HUES64 (cell line): Measurements from ENCODE around the gene PPT2.

Experiments
- H3K27ac ChIP-seq: 2 replicates; pipeline ENCODE4 v1.7.0; 2013; ENCODE audit warnings: low read depth, low read length, inconsistent platforms
- H3K27me3 ChIP-seq: 2 replicates; pipeline ENCODE4 v1.6.1; 2013; ENCODE audit warnings: mild to moderate bottlenecking, low read length; ENCODE audit not compliant: insufficient read depth
- H3K36me3 ChIP-seq: 2 replicates; pipeline ENCODE4 v1.6.1; 2013; ENCODE audit warnings: mild to moderate bottlenecking, low read length; ENCODE audit not compliant: insufficient read depth
- H3K4me1 ChIP-seq: 2 replicates; pipeline ENCODE4 v1.6.1; 2013; ENCODE audit warnings: mild to moderate bottlenecking, low read length, moderate library complexity; ENCODE audit not compliant: insufficient read depth
- H3K4me3 ChIP-seq: 2 replicates; pipeline ENCODE4 v1.5.1; 2013; ENCODE audit warnings: mild to moderate bottlenecking, low read length, moderate library complexity
- H3K9ac ChIP-seq: 2 replicates; pipeline ENCODE4 v1.6.1; 2013; ENCODE audit warnings: mild to moderate bottlenecking, low read depth, low read length
- H3K9me3 ChIP-seq: 2 replicates; pipeline ENCODE4 v1.6.1; 2013; ENCODE audit warnings: low read depth, low read length; ENCODE audit not compliant: insufficient read depth
- WGBS: fragments of 150-250, 120-280 bp; methylation state at CpG from one replicate; pipeline ENCODE4 v1.1.7; 2013; ENCODE audit warnings: missing lambda C conversion rate; 5-methylcytosine and 5-hydroxymethylcytosine counted together

The PPT2 gene

DNA sequence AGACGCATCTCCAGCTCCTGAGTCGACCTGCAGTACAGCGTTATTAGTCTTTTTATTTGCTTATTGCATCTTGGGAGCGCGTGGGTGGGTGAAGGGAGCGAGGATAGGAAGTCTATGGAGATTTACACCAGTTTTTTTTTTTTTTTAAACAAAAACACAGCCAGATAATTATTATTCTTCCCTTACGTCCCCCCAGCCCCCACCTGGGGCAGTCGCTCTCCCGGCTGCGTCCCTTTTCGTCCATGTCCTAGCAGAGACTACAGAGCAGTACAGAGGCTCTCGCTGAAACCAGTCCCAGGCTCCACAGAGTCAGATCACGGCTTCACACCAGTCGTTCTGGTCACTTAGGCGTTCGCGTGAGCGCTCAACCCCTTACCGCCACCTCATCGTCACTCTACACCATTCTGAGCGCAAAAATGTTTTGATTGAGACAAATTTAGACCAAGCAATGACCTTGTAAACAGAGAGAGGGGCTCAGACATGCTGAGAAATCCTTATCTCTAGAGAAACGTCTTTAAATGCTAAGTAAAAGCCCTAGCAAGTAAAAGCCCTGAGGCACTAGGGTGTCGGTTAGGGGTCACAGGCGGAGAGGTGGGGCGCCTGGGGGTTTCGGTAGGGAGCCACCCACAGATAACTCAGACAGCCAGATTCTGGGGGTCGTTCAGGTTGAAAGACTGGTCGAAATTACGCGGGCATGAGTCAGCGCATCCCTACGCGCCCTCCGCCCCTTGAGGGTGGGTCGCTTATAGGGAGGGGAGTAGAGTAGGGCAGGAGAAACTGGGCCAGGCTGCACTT lies 975 bp upstream of the PPT2 start:
- Histone ChIP-seq H3K4me1 (peaks cover 8% of the 10 kb centered on the region), H3K9me3 (no peaks in the 10 kb centered on the region), H3K27me3 (peaks cover 24% of the 10 kb centered on the region), H3K36me3 (peaks cover 22% of the 10 kb centered on the region), H3K9ac (peak overlapping the region; percentile 87), H3K27ac (peak overlapping the region; percentile 92), H3K4me3 (peak overlapping the region; percentile 92)
- WGBS: 2% methylated on average over 32 of the region's 35 CpGs

DNA sequence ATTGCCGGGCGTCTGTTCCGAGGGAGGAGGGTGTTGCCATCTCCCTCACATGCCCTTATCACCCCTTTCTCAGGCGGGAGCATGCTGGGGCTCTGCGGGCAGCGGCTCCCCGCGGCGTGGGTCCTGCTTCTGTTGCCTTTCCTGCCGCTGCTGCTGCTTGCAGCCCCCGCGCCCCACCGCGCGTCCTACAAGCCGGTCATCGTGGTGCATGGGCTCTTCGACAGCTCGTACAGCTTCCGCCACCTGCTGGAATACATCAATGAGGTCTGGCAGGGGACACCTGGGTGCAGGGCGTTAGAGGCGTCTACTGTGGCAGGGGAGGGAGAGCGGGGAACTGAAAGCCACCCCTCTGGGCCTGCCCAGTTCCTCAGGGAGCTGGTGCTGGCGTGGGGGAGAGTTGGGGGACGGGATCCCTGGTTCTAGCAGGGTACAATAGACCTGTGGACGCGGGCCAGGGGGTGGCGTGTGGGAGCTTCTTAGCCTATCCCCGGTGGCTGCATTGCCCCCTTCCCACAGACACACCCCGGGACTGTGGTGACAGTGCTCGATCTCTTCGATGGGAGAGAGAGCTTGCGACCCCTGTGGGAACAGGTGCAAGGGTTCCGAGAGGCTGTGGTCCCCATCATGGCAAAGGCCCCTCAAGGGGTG lies 697 bp downstream of the PPT2 start:
- Histone ChIP-seq H3K27me3 (peaks cover 24% of the 10 kb centered on the region), H3K9ac (peak overlapping the region; percentile 87), H3K9me3 (no peaks in the 10 kb centered on the region), H3K4me3 (peak overlapping the region; percentile 92), H3K4me1 (peaks cover 8% of the 10 kb centered on the region), H3K36me3 (peaks cover 32% of the 10 kb centered on the region), H3K27ac (peak overlapping the region; percentile 92; the same call in 1 of the 2 replicates)
- WGBS: 19% methylated on average over 31 of the region's 34 CpGs

- WGBS: 95% methylated on average over 7 of the region's 9 CpGs
- no peak overlapping the region for H3K4me3 ChIP-seq
- peaks cover 8% of the 10 kb centered on the region for H3K27me3 ChIP-seq
- no peaks in the 10 kb centered on the region for H3K9me3 ChIP-seq
- no peak overlapping the region for H3K9ac ChIP-seq
- H3K36me3 ChIP-seq: peaks cover 32% of the 10 kb centered on the region
- no peak overlapping the region for H3K27ac ChIP-seq
- H3K4me1 ChIP-seq: peaks cover 8% of the 10 kb centered on the region
Measured at GRCh38 chr6:32156891-32157290, 3.0 kb downstream of the PPT2 start.

DNA sequence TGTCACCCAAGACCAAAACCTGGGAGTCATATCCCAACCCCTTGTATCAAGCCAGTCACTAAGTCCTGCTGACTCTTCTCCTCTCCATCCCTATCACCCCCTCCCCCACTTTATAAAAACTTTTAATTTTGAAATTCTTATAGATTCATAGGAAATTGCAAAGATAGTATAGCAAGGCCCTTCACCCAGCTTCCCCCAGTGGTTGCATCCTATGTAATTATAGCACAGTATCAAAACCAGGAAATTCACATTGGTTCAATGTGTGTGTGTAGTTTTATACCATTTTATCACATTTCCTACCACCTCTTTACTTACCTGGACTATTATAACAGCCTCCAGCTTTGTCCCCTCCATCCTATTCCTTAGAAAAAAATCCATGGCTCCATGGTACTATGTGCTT lies 4.1 kb downstream of the PPT2 start:
- no peaks in the 10 kb centered on the region for H3K9me3 ChIP-seq
- no peaks in the 10 kb centered on the region for H3K4me1 ChIP-seq
- H3K27me3 ChIP-seq: no peaks in the 10 kb centered on the region
- no peak overlapping the region for H3K27ac ChIP-seq
- H3K4me3 ChIP-seq: no peak overlapping the region
- H3K9ac ChIP-seq: no peak overlapping the region
- H3K36me3 ChIP-seq: peaks cover 39% of the 10 kb centered on the region

GRCh38 chr6:32163559-32164258 lies 9.8 kb downstream of the PPT2 start:
- Histone ChIP-seq H3K9me3 (no peaks in the 10 kb centered on the region), H3K4me1 (no peaks in the 10 kb centered on the region), H3K9ac (0 out of 2 replicates have a peak overlapping the region, but pooled peaks have one; percentile 26), H3K27me3 (no peaks in the 10 kb centered on the region), H3K36me3 (peaks cover 44% of the 10 kb centered on the region), H3K4me3 (no peak overlapping the region), H3K27ac (peak overlapping the region; percentile 25; the same call in 1 of the 2 replicates)
- WGBS: 90% methylated on average over 7 of the region's 7 CpGs

- peak within 1 kb of the TSS; percentile 25; the same call in 1 of the 2 replicates for H3K27ac ChIP-seq
- no peaks in the 10 kb centered on the region for H3K27me3 ChIP-seq
- peaks cover 46% of the 10 kb centered on the region for H3K36me3 ChIP-seq
- no peaks in the 10 kb centered on the region for H3K9me3 ChIP-seq
- no peaks in the 10 kb centered on the region for H3K4me1 ChIP-seq
- no peak within 1 kb of the TSS for H3K4me3 ChIP-seq
- H3K9ac ChIP-seq: 0 out of 2 replicates have a peak within 1 kb of the TSS, but pooled peaks have one; percentile 26
Measured at GRCh38 chr6:32164295-32164694, 10.4 kb downstream of the PPT2 start, which contains the start of gene EGFL8. Gene EGFL8 (plus strand): TSS chr6:32164595. CDS start chr6:32166166, 1,571 bp downstream.

GRCh38 chr6:32166411-32167061 lies 12.6 kb downstream of the PPT2 start:
- no peaks in the 10 kb centered on the region for H3K27me3 ChIP-seq
- H3K4me3 ChIP-seq: no peak overlapping the region
- peak overlapping the region; percentile 41; the same call in 1 of the 2 replicates for H3K27ac ChIP-seq
- no peak overlapping the region for H3K9ac ChIP-seq
- H3K4me1 ChIP-seq: no peaks in the 10 kb centered on the region
- 90% methylated on average over 30 of the region's 30 CpGs for WGBS
- H3K36me3 ChIP-seq: peaks cover 68% of the 10 kb centered on the region
- H3K9me3 ChIP-seq: no peaks in the 10 kb centered on the region

DNA sequence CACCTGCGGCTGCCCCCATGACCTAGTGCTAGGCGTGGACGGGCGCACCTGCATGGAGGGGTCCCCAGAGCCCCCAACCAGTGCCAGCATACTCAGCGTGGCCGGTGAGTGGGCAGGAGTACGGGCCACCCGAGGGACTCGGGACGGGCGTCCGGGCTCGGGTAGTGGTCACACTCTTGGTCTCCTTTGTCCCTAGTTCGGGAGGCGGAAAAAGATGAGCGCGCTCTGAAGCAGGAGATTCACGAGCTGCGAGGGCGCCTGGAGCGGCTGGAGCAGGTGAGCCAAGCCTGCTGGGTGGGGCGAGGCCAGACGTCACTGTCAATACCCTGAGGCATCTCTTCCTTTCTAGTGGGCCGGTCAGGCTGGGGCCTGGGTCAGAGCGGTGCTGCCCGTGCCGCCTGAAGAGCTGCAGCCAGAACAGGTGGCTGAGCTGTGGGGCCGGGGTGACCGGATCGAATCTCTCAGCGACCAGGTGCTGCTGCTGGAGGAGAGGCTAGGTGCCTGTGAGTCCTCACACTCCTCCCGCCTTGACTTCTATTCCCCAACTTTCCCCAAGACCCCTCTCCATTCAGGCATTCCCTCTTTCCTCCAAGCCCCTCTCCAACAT lies 13.3 kb downstream of the PPT2 start:
- H3K9ac ChIP-seq: no peak overlapping the region
- H3K27me3 ChIP-seq: no peaks in the 10 kb centered on the region
- peaks cover 71% of the 10 kb centered on the region for H3K36me3 ChIP-seq
- no peaks in the 10 kb centered on the region for H3K4me1 ChIP-seq
- WGBS: 91% methylated on average over 32 of the region's 32 CpGs
- H3K27ac ChIP-seq: peak overlapping the region; percentile 58; the same call in 1 of the 2 replicates
- no peak overlapping the region for H3K4me3 ChIP-seq
- no peaks in the 10 kb centered on the region for H3K9me3 ChIP-seq

DNA sequence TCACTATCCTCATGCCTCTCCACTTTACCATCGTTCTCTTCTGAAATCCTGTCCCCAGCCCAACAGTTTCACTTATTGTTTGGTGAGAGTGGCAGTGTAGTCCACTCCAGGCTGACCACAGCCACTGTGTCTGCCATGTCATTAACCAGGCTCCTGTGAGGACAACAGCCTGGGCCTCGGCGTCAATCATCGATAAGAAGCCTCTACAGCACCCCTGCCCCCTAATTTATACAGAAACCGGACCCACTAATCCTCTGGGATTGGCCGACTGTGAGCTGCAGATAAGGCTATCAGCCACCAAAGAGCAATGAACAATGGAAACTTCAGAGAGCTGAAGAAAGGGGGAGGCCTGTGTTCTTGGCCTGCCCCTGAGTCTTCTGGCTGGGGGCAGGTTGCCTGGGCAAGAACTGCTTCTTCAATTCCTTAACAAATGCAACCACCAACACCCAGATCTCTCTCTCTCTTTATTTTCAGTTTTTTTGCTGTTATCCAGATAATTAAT lies 13.9 kb downstream of the PPT2 start:
- Histone ChIP-seq H3K4me1 (no peaks in the 10 kb centered on the region), H3K4me3 (no peak overlapping the region), H3K9ac (no peak overlapping the region), H3K27ac (0 out of 2 replicates have a peak overlapping the region, but pooled peaks have one; percentile 58), H3K9me3 (no peaks in the 10 kb centered on the region), H3K27me3 (no peaks in the 10 kb centered on the region), H3K36me3 (peaks cover 70% of the 10 kb centered on the region)
- WGBS: 85% methylated on average over 6 of the region's 6 CpGs

- no peak overlapping the region for H3K27ac ChIP-seq
- no peaks in the 10 kb centered on the region for H3K9me3 ChIP-seq
- 81% methylated on average over 2 of the region's 2 CpGs for whole genome bisulfite sequencing
- no peak overlapping the region for H3K4me3 ChIP-seq
- H3K27me3 ChIP-seq: no peaks in the 10 kb centered on the region
- H3K4me1 ChIP-seq: peaks cover 2% of the 10 kb centered on the region; the same call in 1 of the 2 replicates
- H3K9ac ChIP-seq: no peak overlapping the region
- peaks cover 66% of the 10 kb centered on the region for H3K36me3 ChIP-seq
Measured at GRCh38 chr6:32168350-32168749, 14.4 kb downstream of the PPT2 start.
